Chondrocyte (in vitro differentiated cells): Measurements from ENCODE around the gene STIMATE. TPM values are rescaled to one million over a fixed set of nuclear protein-coding genes. Genes with fewer than 3 reads are reported as not detected.

Experiments
- DNase-seq: peaks from one replicate; pipeline ENCODE4 v3.0.0; 2021; ENCODE audit warnings: mixed read lengths, low spot score
- H3K27ac Mint-ChIP-seq: one replicate; pipeline ENCODE4 v1.8.0; 2021; ENCODE audit warnings: mild to moderate bottlenecking, moderate library complexity, mixed read lengths; ENCODE audit not compliant: unreplicated experiment
- H3K27me3 Mint-ChIP-seq: 2 replicates; pipeline ENCODE4 v1.8.0; 2021; ENCODE audit warnings: low read depth, mixed read lengths
- H3K36me3 Mint-ChIP-seq: 2 replicates; pipeline ENCODE4 v1.8.0; 2021; ENCODE audit warnings: low read depth, mixed read lengths
- H3K4me1 Mint-ChIP-seq: 2 replicates; pipeline ENCODE4 v1.8.0; 2021; ENCODE audit warnings: low read depth, mild to moderate bottlenecking, mixed read lengths
- H3K4me3 Mint-ChIP-seq: one replicate; pipeline ENCODE4 v1.8.0; 2021; ENCODE audit warnings: mild to moderate bottlenecking, moderate library complexity, mixed read lengths; ENCODE audit not compliant: unreplicated experiment
- H3K9me3 Mint-ChIP-seq: 2 replicates; pipeline ENCODE4 v1.8.0; 2021; ENCODE audit warnings: low read depth, mixed read lengths
- CTCF ChIP-seq: fragments of 200-600 bp; sonication (generic); IDR thresholded peaks from 2 replicates; pipeline ENCODE4 v1.5.0; 2021; ENCODE audit warnings: antibody characterized with exemption, mild to moderate bottlenecking, moderate library complexity
- total RNA-seq: library from RNA; stranded (reverse); gene quantifications from 3 replicates; pipeline ENCODE4 v1.2.1, GENCODE V29; 2021

The STIMATE gene
- total RNA-seq, 1 donor from 2014 or later = 19.0 TPM

GRCh38 chr3:52872245-52872644 lies 25.1 kb downstream of the STIMATE start:
- no peak for TF ChIP-seq CTCF
- no peak for DNase-seq
- no peak overlapping the region for H3K27ac Mint-ChIP-seq
- no peaks in the 10 kb centered on the region for H3K36me3 Mint-ChIP-seq
- H3K4me3 Mint-ChIP-seq = no peak overlapping the region
- no peaks in the 10 kb centered on the region for H3K9me3 Mint-ChIP-seq
- H3K4me1 Mint-ChIP-seq = peaks cover 15% of the 10 kb centered on the region
- no peaks in the 10 kb centered on the region for H3K27me3 Mint-ChIP-seq

GRCh38 chr3:52871761-52872160 lies 25.6 kb downstream of the STIMATE start:
- Mint-ChIP-seq H3K27ac (no peak overlapping the region), H3K9me3 (no peaks in the 10 kb centered on the region), H3K36me3 (no peaks in the 10 kb centered on the region), H3K4me3 (no peak overlapping the region), H3K27me3 (no peaks in the 10 kb centered on the region), H3K4me1 (peaks cover 15% of the 10 kb centered on the region)
- no peak for DNase-seq
- TF ChIP-seq CTCF = no peak

- peaks cover 3% of the 10 kb centered on the region for H3K36me3 Mint-ChIP-seq
- H3K9me3 Mint-ChIP-seq = no peaks in the 10 kb centered on the region
- TF ChIP-seq CTCF = no peak
- H3K27me3 Mint-ChIP-seq = no peaks in the 10 kb centered on the region
- DNase-seq = no peak
- H3K4me3 Mint-ChIP-seq = no peak overlapping the region
- peaks cover 15% of the 10 kb centered on the region for H3K4me1 Mint-ChIP-seq
- H3K27ac Mint-ChIP-seq = no peak overlapping the region
These were observed 26.9 kb downstream of the STIMATE start for GRCh38 chr3:52870471-52870870.

- DNase-seq = no peak
- H3K4me1 Mint-ChIP-seq = no peaks in the 10 kb centered on the region
- peaks cover 7% of the 10 kb centered on the region for H3K9me3 Mint-ChIP-seq
- H3K27ac Mint-ChIP-seq = no peak overlapping the region
- TF ChIP-seq CTCF = no peak
- H3K36me3 Mint-ChIP-seq = peaks cover 6% of the 10 kb centered on the region
- H3K27me3 Mint-ChIP-seq = no peaks in the 10 kb centered on the region
- no peak overlapping the region for H3K4me3 Mint-ChIP-seq
These were observed 30.9 kb downstream of the STIMATE start for GRCh38 chr3:52866427-52866826.

GRCh38 chr3:52865994-52866393 lies 31.4 kb downstream of the STIMATE start:
- Mint-ChIP-seq H3K4me1 (no peaks in the 10 kb centered on the region), H3K36me3 (peaks cover 6% of the 10 kb centered on the region), H3K4me3 (no peak overlapping the region), H3K27ac (no peak overlapping the region), H3K9me3 (peaks cover 7% of the 10 kb centered on the region), H3K27me3 (no peaks in the 10 kb centered on the region)
- DNase-seq = no peak
- TF ChIP-seq CTCF = no peak
